Kidney capillary endothelial cell (primary cell): ENCODE results near the gene TRIM66.

Experiments
- DNase-seq: peaks from one replicate; pipeline ENCODE4 v3.0.0-alpha.2; 2018; ENCODE audit warnings: low spot score

Gene TRIM66

DNA sequence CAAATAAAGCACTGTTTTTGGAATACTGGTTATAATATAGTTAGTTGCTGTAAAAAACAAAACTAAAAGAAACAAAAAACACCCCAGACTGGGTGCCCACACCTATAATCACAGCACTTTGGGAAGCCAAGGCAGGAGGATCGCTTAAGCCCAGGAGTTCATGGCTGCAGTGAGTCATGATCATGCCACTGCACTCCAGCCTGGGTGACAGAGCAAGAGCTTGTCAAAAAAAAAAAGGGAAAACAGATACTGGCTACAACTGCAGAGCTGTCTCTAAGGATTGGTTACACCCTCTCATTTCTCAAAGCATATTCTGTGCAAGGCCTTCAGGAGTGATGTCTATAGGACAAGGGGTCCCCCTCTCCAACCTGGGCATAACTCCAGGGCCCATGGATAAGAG, 73.8 kb downstream of the TRIM66 start:
- no peak for DNase-seq

DNA sequence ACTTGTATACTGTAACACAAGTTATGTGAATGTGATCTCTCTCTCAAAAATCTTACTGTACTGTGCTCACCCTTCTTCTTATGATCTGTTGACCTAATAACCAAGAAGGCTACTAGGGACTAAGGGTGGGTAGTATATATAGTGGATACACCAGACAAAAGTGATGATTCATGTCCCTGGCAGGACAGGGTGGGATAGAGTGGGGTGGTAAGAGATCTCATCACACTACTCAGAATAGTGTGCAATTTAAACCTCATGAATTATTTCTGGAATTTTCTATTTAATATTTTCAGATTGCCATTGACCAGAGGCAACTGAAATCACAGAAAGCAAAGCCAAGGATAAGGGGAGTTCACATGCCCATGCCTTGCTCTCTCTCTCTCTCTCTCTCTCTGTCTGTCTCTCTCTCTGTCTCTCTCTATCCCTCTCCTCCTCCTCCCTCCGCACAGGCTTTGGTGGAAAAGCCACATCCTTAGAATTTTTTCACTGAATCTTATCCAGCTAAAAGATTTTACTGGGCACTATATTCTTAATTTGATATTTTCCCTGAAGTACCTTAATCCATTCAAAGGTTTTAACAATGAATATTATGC, 76.4 kb downstream of the TRIM66 start:
- no peak for DNase-seq

DNA sequence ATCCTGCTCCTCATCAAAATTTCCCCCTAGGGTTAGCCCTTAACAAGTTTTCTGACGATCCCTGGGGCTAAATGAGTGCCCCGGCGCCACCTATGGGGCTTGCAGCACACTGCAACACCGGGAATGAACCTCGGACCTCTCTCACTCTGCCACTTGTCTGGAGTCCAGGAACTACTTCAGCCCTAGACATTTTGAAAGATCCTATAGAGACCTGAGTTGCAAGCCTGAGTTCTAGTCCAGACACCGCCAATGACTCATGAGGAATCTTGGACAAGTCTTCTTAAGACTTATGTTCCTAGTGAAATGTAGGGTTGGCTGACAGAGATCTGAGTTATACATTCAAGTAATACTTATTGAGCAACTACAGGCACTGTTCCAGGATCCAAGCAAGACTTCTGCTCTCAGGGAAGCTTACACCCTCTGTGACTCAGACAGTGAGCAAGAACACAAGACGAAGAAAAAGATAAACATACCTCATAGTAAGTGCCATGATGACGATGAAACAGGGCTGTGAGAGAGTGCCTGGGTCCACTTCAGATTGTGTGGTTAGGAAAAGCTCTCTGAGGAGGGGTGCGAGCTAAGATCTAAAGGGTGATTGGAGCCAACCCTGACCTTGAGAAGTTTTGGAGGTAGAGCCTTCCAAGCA, 78.3 kb downstream of the TRIM66 start:
- DNase-seq, result peak; percentile 66

DNA sequence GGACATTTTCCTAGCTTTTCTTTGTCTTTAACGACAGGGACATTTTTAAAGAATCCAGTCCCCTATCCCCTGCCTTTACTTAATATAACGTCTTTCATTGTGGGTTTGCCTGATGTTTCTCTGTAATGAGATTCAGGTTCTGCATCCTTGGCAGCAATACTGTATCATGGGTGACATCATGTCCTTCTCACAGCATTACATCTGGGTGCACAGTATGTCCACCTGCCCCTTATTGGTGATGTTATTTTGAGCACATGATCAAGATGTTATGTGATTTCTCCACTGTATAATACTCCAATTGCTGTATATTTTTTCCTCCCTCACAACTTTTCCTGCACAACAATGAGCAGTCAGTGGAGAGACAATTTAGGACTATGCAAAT, 78.8 kb downstream of the TRIM66 start:
- DNase-seq, result no peak

DNA sequence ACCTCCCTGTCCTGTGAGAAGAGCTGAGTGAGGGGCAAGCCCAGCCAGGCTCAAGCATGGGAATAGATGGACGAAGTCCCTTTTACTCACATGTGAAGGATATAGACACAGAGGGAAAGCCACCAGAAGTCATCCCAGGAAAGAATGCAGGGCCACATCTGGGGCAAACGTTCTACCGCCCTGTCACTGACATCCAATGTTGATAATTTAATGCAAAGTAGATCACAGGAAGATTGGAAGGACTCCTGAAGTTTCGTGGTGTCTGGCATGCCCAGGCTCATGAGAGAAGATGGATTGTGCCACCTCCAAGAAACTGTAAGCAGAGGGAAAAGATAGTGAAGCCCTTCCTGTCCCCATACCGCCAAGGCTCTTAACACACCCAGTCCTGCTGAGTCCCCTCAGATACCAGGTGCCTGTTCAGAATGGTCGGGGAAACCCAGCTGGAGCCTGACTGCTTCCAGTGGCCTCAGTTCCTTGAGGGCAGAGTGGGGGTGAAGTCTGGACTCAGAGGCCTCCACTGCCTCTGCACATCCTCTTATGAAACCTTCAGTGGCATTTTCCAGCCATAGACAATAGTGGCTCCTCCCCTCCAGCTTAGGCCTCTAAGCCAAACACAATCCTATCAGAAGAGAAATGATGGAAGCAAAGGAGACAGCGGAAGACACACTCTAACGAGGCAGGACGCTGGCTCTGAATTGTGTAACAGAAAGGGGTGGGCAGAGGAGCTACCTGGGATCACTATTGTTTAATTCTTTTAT, 80.9 kb downstream of the TRIM66 start:
- DNase-seq, result no peak

DNA sequence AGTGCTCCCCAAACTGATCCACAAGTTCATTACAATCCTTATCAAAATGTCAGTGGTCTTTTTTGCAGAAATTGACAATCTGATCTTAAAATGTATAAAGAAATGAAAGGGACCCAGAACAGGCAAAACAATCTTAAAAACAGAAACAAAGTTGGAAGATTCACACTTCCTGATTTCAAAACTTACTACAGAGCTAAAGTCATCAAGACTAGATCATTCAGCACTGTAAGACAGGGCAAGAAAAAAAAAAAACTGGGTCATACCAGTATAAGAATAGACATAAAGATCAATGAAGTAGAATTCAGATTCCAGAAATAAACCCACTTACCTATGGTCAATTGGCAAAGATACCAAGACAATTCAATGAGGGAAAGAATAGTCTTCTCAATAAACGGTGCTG, 84.0 kb downstream of the TRIM66 start:
- no peak for DNase-seq

DNA sequence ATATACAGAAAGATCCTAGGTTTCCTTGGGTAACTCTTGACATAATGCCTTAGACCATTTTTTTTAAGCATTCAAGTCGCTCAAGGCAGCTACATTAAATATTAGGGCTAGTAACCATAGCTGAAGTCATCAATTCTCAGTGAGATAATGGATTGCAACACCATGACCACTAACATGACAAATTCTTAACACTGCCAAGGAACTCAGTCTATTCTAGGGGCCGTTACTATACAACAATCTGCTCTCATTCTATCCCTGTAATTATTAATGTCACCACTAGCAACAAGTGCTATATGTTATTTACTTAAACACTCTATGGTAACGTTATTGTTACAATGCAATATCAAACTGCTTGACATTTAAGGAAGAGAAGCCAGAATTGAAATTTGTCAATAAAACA, 85.3 kb downstream of the TRIM66 start:
- no peak for DNase-seq

DNA sequence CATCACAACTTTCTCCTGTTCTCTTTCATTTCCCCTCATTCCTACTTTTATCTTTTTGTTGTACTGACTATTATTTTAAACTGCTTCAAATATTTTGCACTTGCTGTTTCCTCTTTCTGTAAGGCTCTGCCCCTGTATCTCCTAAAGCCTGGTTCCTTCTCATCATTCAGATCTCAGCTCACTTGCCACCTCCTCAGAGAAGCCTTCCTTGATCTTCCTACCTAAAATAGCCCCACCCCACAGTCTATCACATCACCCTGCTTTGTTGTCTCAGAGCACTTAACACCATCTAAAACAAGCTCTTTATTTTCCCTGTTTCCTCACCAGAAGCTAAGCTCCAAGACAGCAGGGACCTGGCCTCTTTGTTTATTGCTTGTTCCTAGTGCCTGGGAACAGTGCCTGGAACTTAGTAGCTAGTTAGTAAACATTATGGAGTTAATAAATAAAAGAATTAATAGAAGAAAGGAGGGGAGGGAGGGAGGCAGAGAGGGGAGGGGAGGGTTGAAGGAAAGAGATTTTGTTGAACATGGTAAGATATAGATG, 85.9 kb downstream of the TRIM66 start:
- no peak for DNase-seq

DNA sequence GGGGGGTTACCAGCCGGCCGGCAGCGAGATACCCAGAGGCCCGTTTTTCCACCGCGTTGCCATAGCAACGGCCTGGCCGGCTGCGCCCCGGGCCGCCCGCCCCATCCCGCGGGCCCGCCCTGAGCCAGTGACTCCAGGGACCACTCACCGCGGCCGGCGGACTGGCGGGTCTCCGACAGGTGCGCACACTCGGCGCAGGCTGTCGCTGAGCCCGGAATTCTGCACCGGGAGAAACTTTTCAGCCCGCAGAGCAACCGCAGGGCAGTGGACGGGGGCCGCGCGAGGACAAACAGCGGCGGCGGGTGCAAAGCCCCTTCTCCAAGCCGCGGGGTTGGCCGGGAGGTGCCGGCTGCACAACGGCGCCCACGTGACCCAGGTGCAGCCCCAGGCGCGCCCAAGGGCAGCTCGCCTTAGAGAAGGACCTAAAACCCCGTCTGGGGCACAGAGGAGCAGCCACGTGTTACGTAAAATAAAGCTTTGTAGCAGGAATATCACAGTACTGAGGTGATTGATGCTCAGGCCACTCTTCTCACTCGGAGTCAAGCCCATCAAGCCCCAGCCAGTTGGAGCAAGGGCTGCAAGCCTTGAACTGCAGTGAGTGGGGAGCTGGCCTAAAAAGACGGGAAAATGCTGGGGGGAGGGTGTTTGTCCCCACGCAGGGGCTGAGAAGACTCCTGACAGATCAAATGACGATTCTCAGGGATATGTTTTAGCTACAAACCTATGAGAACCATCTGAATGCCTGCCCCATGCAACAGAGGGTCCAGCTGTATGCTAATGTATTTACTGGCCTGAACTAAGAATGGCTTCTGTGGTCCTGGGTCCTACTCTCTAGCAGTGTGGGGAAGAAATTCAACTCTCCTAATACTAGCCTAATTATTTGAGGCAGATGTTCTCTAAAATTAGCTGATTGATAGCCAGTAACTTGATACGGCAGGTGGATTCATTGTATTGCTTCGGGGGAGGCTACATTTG, 88.2 kb downstream of the TRIM66 start, which contains the start of gene STK33:
Gene STK33, minus strand, starts transcription at position 294 of the 975 bp plus-strand sequence. CDS start 119,323 bp downstream, outside the sequence.
- DNase-seq, result no peak

DNA sequence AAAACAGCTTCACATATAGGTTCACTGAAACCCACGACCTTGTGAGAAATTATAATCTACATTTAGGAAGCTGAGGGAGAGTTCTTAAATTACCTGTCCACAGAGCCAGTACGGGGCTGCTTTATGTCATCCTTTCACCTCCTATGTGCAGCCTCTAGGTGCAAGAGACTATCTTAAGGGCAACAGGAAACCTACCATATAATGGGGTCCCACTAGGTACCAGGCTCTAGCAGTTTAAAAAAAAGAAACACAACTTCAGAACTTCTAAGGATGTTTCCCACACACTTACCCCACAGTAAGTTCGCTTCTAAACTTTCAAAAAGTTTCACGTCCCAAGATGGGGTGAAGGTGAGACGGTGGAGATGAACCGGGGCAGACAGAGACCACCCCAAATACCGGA, 89.0 kb downstream of the TRIM66 start:
- no peak for DNase-seq

DNA sequence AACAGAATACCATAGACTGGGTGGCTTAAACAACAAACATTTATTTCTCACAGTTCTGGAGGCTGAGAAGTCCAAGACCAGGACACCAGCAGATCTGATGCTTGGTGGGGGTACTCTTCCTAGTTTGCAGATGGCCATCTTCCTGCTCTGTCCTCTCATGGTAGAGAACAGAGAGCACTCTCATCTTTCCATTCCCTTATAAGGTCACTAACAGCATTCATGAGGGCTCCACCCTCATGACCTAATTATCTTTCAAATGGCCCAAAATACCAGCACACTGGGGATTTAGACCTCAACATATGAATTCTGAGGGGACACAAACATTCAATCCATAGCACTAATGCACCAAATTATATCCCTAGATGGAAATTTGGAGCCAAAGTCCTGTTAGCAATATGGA, 94.5 kb downstream of the TRIM66 start:
- no peak for DNase-seq

DNA sequence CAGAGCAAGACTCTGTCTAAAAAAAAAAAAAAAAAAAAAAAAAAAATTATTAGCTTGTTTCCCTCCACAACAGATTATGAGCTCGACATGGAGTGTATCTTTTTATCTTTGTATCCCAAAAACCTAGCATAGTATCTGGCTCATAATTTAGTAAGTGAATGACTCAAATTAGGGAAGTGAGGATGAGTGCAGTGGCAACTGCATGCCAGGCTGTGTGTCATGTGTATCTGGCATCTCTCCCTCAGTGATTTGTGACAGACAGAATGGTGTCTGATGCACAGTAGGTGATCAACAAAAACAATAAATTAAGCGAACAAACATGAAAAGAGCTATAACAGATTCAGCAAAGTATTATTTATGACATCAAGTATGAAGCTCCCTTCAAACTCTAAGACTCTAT, 95.7 kb downstream of the TRIM66 start:
- DNase-seq, result no peak

DNA sequence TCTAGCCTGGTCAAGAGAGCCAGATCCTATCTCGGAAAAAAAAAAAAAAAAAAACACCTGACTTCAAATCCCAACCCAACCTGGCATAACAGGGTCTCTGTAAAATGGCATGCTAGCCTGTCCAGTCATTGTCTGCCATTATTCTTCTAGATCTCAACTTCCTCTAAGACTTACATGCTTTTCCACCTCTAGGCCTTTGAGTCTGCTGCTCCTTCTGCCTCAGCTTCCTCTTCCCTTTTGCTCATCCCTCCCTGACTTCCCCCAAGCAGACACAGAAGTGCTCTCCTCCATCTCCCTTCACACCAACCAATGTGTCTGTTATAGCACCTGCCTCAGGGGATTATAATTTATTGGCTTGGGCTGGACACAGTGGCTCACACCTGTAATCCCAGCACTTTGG, 96.3 kb downstream of the TRIM66 start:
- no peak for DNase-seq

DNA sequence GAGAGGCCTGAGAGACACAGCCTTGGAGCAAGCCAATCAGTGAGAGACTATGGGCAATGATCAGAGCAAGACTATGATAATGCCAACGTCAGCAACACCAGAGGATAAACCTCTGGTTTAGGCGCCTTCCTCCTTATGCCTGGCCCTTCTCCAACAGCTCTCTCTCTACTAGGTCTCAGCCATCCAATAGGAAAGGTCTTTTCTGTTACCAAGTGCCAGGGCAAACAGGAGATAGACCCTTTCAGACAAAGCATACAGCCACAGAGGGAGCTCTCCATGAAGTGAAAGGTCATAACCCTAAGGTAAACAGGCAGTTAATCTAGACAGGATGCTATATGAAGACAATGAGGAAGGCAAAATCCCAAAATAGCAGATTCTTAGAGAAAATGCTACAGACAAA, 98.0 kb downstream of the TRIM66 start:
- DNase-seq, result no peak

DNA sequence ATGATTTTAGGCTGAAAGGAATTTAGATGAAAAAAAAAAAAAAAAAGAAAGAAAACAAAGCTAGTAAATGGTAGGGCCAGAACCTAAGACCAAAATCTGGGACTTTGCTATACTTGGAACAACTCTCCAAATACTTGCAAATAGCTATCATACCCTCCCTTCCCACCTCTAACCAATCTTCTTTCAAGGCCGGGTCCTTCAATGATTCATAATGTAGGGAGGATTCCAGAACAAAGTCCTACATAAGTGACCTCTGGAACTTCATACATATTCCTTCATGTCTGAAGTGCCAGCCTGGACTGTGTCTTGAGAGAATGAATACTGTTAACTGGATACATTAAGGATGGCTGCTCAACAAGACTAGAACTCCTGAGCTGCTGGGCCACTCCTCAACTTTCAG, 98.4 kb downstream of the TRIM66 start:
- no peak for DNase-seq

DNA sequence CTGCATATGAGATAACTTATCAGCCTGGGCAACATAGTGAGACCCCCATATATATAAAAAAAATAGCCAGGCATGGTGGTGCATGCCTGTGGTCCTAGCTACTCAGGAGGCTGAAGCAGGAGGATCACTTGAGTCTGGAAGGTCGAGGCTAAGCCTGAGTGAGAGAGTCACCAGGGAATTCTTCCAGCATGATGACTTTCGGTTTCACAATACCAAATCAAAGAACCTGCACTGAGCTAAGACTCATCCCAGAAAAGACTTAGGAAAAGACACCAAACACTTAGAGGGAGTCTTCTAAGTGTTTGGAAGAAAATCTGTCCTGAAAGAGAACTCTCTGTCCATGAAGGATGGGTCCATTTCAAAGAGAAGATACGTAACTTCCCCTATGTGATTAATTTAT, 101.2 kb downstream of the TRIM66 start:
- DNase-seq, result no peak

DNA sequence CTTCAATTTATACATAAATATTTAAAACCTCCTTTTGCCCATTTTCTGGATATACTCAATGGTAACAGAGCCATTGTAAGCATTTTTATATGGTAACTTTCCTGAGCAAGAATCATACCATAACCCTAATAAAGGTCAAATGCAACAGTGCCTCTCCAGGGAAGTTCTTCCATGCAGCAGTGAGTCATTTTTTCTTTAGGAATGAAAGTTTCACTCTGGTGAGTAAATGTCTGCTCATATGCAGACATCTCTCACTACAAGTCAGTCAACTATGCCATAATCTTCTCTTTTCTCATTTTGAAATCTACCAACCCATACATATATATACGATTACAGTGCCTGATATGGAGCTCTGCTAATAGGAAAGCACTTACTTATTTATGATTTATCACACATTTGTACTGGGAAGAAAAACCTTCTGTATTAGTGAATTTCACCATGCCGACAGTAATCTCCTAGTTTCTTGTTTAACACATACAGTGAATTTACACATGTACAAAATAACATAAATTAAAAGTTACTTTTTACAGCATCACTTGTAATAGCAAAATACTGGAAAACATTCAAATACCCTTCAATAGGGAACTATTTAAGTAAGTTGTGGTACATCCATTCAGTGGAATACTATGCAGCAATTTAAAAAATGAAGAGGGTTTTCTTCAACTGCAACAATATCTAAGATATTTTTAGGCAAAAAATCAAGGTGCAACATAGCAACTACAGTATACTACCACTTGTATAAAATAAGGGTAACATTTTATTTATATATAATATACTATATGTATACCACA, 104.5 kb downstream of the TRIM66 start:
- no peak for DNase-seq

DNA sequence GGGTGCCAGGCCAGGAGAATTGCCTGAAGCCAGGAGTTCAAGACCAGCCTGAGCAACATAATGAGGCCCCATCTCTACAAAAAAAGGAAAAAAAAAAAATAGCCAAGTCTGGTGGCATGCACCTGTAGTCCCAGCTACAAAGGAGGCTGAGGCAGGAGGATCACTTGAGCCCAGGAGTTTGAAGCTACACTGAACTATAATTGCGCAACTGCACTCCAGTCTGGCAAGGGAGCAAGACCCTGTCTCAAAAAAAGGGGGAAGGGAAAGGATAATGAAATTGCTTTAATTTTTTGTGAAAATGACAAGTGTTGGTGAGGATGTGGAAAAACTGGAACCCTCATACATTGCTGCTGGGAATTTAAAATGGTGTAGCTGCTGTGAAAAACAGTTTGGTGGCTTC, 107.7 kb downstream of the TRIM66 start:
- DNase-seq, result no peak

DNA sequence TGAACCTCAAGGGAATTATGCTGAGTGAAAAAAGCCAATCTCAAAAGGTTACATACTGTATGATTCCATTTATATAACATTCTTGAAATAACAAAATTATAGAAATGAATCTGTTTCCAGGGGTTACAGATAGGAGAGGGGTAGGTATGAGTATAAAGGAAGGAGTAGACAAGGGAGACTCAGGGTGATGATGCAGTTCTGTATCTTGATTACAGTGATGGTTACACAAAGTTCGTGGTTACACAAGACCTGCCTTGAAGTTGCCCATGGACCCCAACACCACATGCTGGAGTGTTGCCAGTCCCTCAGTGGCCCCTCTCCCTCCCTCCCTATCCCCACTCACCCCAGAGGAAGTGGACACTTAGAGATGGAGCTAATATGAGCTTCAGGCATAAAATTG, 108.7 kb downstream of the TRIM66 start:
- DNase-seq, result no peak

DNA sequence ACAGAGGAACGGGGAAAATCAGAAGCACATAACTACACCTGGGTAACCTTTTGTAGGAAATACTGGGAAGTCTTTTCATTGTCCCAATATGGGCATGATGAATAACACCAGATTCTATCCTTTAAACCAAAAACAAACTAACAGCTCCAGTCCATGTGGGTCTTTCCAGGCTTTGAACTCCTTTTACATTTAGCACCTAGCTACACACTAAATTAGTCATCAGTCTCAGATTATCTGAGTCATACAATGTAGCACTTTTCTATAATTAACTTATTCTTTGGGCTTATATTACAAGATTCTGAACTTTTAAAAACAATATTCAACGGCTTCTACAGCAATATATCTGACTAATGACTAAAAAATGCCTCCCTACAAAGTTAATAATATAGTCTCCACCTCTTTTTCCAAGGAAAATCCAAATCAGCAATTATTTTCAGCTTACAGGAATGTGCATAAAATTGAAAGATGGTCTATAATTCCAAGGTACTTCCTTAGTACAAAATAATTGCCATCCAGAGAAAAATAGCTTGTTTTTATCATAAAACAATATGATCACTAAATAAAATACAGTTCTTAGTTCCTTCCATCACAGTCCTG, 114.8 kb downstream of the TRIM66 start:
- peak; percentile 65 for DNase-seq
